ENCODE results near the gene RNF39. TPM values are rescaled to one million over a fixed set of nuclear protein-coding genes. Genes with fewer than 3 reads are reported as not detected.

The RNF39 gene
- total RNA-seq, 2 donors from 2014 or later: 0.26 to 1.1 TPM

DNA sequence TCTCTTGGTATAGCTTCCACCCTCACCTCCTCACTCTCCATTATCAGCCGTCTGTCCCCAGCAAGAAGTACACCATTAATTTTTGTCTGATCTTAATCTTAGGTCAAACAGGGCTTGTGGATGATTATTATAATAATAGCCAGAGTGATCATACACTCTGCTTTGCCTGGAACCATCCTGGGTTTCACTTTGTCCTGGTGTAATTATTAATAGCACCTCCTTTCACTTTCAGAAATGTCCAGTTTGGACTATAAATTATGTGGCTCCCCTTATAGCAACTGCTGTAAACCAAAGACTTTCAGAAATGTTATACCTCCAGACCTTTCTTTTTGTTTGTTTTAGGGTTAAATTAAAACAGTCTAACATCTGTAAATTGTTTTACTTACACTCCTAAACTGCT is 38.3 kb upstream of the RNF39 start:
- DNase-seq (ENCODE audit: low spot score): no peak
- TF ChIP-seq CTCF (IDR thresholded peaks at IDR 0.05): no peak
- H3K27me3 ChIP-seq: peaks cover 0 to 5% of the 10 kb centered on the region in 2 donors

GRCh38 chr6:30113003-30113759 is 37.6 kb upstream of the RNF39 start, which contains the start of gene TRIM31:
TRIM31 (minus strand) TSS chr6:30113090; CDS start chr6:30112805, 285 bp downstream.
- DNase-seq (ENCODE audit: low spot score): no peak
- Histone ChIP-seq H3K4me1 (no peaks in the 10 kb centered on the region), H3K36me3 (no peaks in the 10 kb centered on the region), H3K27me3 (peaks cover 0 to 5% of the 10 kb centered on the region in 2 donors), H3K9me3 (no peaks in the 10 kb centered on the region), H3K27ac (no peak within 1 kb of the TSS), H3K4me3 (no peak within 1 kb of the TSS)
- TF ChIP-seq CTCF (IDR thresholded peaks at IDR 0.05): no peak

More for the DNA sequence above, 38.3 kb upstream of the RNF39 start:
- no peaks in the 10 kb centered on the region for H3K36me3 ChIP-seq
- no peak overlapping the region for H3K27ac ChIP-seq
- no peaks in the 10 kb centered on the region for H3K9me3 ChIP-seq
- no peaks in the 10 kb centered on the region for H3K4me1 ChIP-seq
- no peak overlapping the region for H3K4me3 ChIP-seq

GRCh38 chr6:30112402-30112994 is 36.9 kb upstream of the RNF39 start:
- Histone ChIP-seq H3K27ac (no peak overlapping the region), H3K4me1 (no peaks in the 10 kb centered on the region), H3K27me3 (peaks cover 0 to 5% of the 10 kb centered on the region in 2 donors), H3K4me3 (no peak overlapping the region), H3K36me3 (no peaks in the 10 kb centered on the region), H3K9me3 (no peaks in the 10 kb centered on the region)
- DNase-seq (ENCODE audit: low spot score): no peak
- no peak for TF ChIP-seq CTCF (IDR thresholded peaks at IDR 0.05)

DNA sequence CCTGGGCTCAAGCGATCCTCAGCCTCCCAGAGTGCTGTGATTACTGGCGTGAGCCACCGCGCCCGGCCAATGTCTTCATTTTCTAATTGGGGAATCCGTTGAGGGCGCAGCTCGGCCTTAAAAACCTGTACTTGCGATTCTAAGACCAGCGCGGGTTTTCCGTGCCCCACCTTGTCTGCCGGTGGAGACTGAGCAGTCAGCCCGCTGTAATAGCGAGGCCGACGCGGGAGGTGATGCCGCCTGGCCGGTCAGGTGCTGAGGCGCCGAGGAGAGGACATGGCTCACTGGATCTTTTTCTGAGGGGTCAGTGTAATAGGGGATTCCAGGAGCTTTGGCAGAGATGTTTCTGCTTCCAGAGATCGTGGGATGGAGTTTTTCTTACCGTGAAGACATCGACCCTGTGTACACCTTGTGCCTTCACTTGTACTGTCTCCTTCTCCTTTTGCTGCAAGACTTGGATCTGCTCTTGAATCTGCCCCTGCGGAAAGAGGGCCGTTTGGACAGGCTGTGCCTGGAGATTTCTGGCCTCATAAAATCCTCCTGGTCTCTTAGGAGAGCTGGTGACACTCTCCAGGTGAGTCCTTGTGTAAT is 35.8 kb upstream of the RNF39 start:
- no peak for DNase-seq (ENCODE audit: low spot score)
- H3K27me3 ChIP-seq: peaks cover 0 to 5% of the 10 kb centered on the region in 2 donors

GRCh38 chr6:30104661-30105060 is 29.1 kb upstream of the RNF39 start:
- Histone ChIP-seq H3K36me3 (no peaks in the 10 kb centered on the region), H3K27me3 (no peaks in the 10 kb centered on the region), H3K4me3 (no peak overlapping the region), H3K9me3 (no peaks in the 10 kb centered on the region), H3K27ac (no peak overlapping the region), H3K4me1 (peaks cover 0 to 34% of the 10 kb centered on the region in 2 donors)
- TF ChIP-seq CTCF (IDR thresholded peaks at IDR 0.05): no peak
- DNase-seq (ENCODE audit: low spot score): no peak

More for the DNA sequence above, 35.8 kb upstream of the RNF39 start:
- no peaks in the 10 kb centered on the region for H3K4me1 ChIP-seq
- H3K9me3 ChIP-seq: no peaks in the 10 kb centered on the region
- no peak overlapping the region for H3K27ac ChIP-seq
- H3K36me3 ChIP-seq: no peaks in the 10 kb centered on the region
- no peak overlapping the region for H3K4me3 ChIP-seq
- no peak for TF ChIP-seq CTCF (IDR thresholded peaks at IDR 0.05)

Measured in right atrium auricular region (tissue), 2 donors.